Osteoblast (primary cell): Measurements from ENCODE around the gene HPX. TPM values are rescaled to one million over a fixed set of nuclear protein-coding genes. Genes with fewer than 3 reads are reported as not detected.

Experiments
- DNase-seq: peaks from one replicate; pipeline ENCODE4 v3.0.0; 2011; ENCODE audit warnings: low spot score, mixed read lengths; ENCODE audit not compliant: insufficient read length; ENCODE audit errors: missing footprints
- H2AFZ ChIP-seq: 2 replicates; pipeline ENCODE4 v1.6.0; 2011; ENCODE audit warnings: mild to moderate bottlenecking, low read length
- H3K27ac ChIP-seq: 2 replicates; pipeline ENCODE4 v1.5.1; 2011; ENCODE audit warnings: mild to moderate bottlenecking, low read depth, low read length, moderate library complexity
- H3K27me3 ChIP-seq: 2 replicates; pipeline ENCODE4 v1.6.0; 2012; ENCODE audit warnings: mild to moderate bottlenecking, control low read depth, inconsistent platforms, low read length, moderate library complexity; ENCODE audit not compliant: insufficient read depth
- H3K36me3 ChIP-seq: 2 replicates; pipeline ENCODE4 v1.5.1; 2011; ENCODE audit warnings: mild to moderate bottlenecking, low read length, control low read depth, moderate library complexity; ENCODE audit not compliant: insufficient read depth
- H3K4me1 ChIP-seq: 2 replicates; pipeline ENCODE4 v1.5.1; 2011; ENCODE audit warnings: mild to moderate bottlenecking, low read length, control low read depth, moderate library complexity; ENCODE audit not compliant: insufficient read depth
- H3K4me2 ChIP-seq: 2 replicates; pipeline ENCODE4 v1.6.0; 2011; ENCODE audit warnings: mild to moderate bottlenecking, low read length; ENCODE audit not compliant: insufficient read depth
- H3K4me3 ChIP-seq: fragments of 200-600 bp; sonication (generic); 3 replicates; pipeline ENCODE4 v1.5.1; 2012; ENCODE audit warnings: mild to moderate bottlenecking, low read length, inconsistent platforms; ENCODE audit not compliant: insufficient read depth
- H3K79me2 ChIP-seq: 2 replicates; pipeline ENCODE4 v1.6.0; 2012; ENCODE audit warnings: mild to moderate bottlenecking, low read length, control low read depth, inconsistent platforms; ENCODE audit not compliant: insufficient read depth
- H3K9me3 ChIP-seq: 2 replicates; pipeline ENCODE4 v1.5.1; 2011; ENCODE audit warnings: low read depth, low read length, control low read depth
- H4K20me1 ChIP-seq: 2 replicates; pipeline ENCODE4 v1.6.0; 2012; ENCODE audit warnings: mild to moderate bottlenecking, low read length, control low read depth; ENCODE audit not compliant: insufficient read depth
- total RNA-seq: library from RNA; depleted of rRNA; stranded (reverse); fragments of >200 nt; gene quantifications from 2 replicates; pipeline ENCODE4 v1.2.3, GENCODE V29; 2012
- TF ChIP-seq, protein P1 (sequence below): IDR thresholded peaks from 2 replicates; pipeline ENCODE4 v1.5.1; 2011; ENCODE audit warnings: mild to moderate bottlenecking, low read depth, low read length, moderate library complexity; ENCODE audit errors: extremely low read depth

Gene HPX
- total RNA-seq, 1 donor: 1.1 TPM

DNA sequence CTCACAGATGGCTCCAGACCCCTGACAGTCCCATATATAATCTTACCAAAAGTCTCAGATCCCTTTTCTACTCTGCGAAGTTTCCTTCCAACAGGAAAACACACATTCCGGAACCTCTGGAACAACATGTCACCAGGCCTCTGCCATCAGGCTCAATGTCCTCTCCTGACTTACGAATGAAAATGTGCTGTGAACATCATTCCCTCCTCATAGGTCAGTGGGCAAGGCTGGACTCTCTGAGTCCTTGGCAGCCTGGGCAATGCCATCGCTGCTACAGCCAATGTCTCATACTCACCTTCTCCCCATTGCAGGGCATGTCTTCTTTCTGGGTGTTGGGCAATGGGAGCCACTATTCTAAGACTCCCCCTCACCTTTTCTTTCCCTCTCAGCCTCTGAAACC, 1.7 kb upstream of the HPX start:
- Histone ChIP-seq H3K79me2 (no peaks in the 10 kb centered on the region), H3K27ac (no peak overlapping the region), H3K27me3 (no peaks in the 10 kb centered on the region), H3K4me2 (no peak overlapping the region), H3K36me3 (no peaks in the 10 kb centered on the region), H4K20me1 (no peaks in the 10 kb centered on the region), H2AFZ (no peak overlapping the region), H3K4me3 (no peak overlapping the region), H3K9me3 (no peaks in the 10 kb centered on the region), H3K4me1 (no peaks in the 10 kb centered on the region)
- no peak for DNase-seq
- TF ChIP-seq, protein P1, sequence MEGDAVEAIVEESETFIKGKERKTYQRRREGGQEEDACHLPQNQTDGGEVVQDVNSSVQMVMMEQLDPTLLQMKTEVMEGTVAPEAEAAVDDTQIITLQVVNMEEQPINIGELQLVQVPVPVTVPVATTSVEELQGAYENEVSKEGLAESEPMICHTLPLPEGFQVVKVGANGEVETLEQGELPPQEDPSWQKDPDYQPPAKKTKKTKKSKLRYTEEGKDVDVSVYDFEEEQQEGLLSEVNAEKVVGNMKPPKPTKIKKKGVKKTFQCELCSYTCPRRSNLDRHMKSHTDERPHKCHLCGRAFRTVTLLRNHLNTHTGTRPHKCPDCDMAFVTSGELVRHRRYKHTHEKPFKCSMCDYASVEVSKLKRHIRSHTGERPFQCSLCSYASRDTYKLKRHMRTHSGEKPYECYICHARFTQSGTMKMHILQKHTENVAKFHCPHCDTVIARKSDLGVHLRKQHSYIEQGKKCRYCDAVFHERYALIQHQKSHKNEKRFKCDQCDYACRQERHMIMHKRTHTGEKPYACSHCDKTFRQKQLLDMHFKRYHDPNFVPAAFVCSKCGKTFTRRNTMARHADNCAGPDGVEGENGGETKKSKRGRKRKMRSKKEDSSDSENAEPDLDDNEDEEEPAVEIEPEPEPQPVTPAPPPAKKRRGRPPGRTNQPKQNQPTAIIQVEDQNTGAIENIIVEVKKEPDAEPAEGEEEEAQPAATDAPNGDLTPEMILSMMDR: no peak

GRCh38 chr11:6438979-6439571, 1.7 kb downstream of the HPX start:
- Histone ChIP-seq H2AFZ (no peak overlapping the region), H3K4me1 (no peaks in the 10 kb centered on the region), H3K9me3 (no peaks in the 10 kb centered on the region), H4K20me1 (no peaks in the 10 kb centered on the region), H3K36me3 (no peaks in the 10 kb centered on the region), H3K4me3 (no peak overlapping the region), H3K79me2 (no peaks in the 10 kb centered on the region), H3K27ac (no peak overlapping the region), H3K27me3 (no peaks in the 10 kb centered on the region), H3K4me2 (no peak overlapping the region)
- TF ChIP-seq, protein P1: peak; percentile 80
- DNase-seq: no peak

DNA sequence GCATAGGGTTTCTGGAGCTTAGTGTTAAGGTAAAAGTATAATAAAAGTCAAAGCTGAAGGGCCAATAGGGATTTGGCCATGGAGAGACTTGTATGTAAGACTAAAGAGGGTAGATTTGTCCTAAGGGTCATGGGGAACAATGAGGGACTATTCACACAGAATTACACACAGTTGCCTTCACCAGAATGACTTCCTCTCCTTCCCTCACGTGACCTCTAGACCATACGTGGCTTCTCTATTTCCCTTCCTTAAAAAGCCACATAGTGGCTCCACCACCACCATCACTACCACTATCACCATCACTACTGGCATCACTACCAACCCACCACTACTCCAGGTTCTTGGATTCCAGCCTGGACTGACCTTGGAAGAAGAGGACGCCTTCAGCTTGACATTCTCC, 2.8 kb downstream of the HPX start:
- Histone ChIP-seq H4K20me1 (no peaks in the 10 kb centered on the region), H3K27me3 (no peaks in the 10 kb centered on the region), H2AFZ (no peak overlapping the region), H3K4me3 (no peak overlapping the region), H3K9me3 (no peaks in the 10 kb centered on the region), H3K79me2 (no peaks in the 10 kb centered on the region), H3K36me3 (no peaks in the 10 kb centered on the region), H3K4me1 (no peaks in the 10 kb centered on the region), H3K4me2 (no peak overlapping the region), H3K27ac (no peak overlapping the region)
- TF ChIP-seq, protein P1: no peak
- DNase-seq: no peak

GRCh38 chr11:6437423-6437822, 3.4 kb downstream of the HPX start:
- TF ChIP-seq, protein P1: no peak
- H3K4me3 ChIP-seq: no peak overlapping the region
- H3K79me2 ChIP-seq: no peaks in the 10 kb centered on the region
- no peak overlapping the region for H3K4me2 ChIP-seq
- H3K9me3 ChIP-seq: no peaks in the 10 kb centered on the region
- H2AFZ ChIP-seq: no peak overlapping the region
- no peaks in the 10 kb centered on the region for H4K20me1 ChIP-seq
- no peaks in the 10 kb centered on the region for H3K27me3 ChIP-seq
- no peak overlapping the region for H3K27ac ChIP-seq
- DNase-seq: no peak
- H3K4me1 ChIP-seq: no peaks in the 10 kb centered on the region
- no peaks in the 10 kb centered on the region for H3K36me3 ChIP-seq
